Neuron (in vitro differentiated cells): ENCODE data around the gene CD2AP.
"Not testable (repeated sequence)": the region's sequence is repeated elsewhere in the genome, so short reads cannot be mapped to it uniquely, and the experiment has no call there.

Experiments
- H2AFZ ChIP-seq: one replicate; pipeline ENCODE4 v1.6.1; 2013; ENCODE audit warnings: low read depth, mild to moderate bottlenecking, inconsistent platforms, low read length, moderate library complexity
- H3K27me3 ChIP-seq: one replicate; pipeline ENCODE4 v1.6.1; 2013; ENCODE audit warnings: low read length; ENCODE audit not compliant: insufficient read depth
- H3K36me3 ChIP-seq: one replicate; pipeline ENCODE4 v1.6.1; 2013; ENCODE audit warnings: low read length; ENCODE audit not compliant: insufficient read depth
- H3K4me1 ChIP-seq: one replicate; pipeline ENCODE4 v1.6.1; 2013; ENCODE audit warnings: low read length; ENCODE audit not compliant: insufficient read depth
- H3K4me3 ChIP-seq: 2 replicates; pipeline ENCODE4 v1.5.1; 2013; ENCODE audit warnings: mild to moderate bottlenecking, low read length, moderate library complexity
- H3K9me3 ChIP-seq: one replicate; pipeline ENCODE4 v1.6.1; 2013; ENCODE audit warnings: low read length

The CD2AP gene

DNA sequence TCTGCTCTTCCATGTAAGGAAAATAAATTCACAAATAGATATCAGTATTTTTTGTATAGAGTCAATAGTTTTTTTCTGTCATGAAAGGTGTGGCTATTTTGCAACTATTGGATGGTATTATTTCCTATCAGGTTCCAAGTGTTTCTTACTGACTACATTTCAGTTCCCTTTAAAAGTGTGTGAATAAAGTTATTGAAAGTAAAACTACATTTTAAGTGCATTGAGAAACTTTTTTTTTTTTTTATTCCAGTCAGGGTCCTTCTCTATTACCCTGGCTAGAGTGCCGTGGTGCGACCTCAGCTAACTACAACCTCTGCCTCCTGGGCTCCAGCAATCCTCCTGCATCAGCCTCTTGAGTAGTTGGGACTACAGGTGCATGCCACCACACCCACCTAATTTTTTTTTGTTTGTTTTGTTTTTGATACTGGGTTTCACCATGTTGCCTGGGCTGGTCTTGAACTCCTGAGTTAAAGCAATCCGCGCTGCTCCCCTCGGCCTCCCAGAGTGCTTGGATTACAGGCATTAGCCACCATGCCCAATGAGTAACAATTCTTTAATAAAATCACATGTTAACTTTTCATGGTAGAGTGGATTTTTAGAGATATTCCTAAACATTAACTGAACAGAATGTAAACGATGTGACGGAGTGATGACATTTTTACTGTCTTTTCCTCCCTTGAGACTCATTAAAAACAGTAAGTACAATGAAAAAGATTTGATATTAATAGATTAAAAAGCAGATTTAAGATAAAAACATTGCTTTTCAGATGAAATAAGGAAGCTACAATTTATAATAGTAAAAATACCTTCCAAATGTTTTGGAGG lies 151.1 kb downstream of the CD2AP start:
- no peak overlapping the region for H2AFZ ChIP-seq
- no peaks in the 10 kb centered on the region for H3K4me1 ChIP-seq
- no peaks in the 10 kb centered on the region for H3K9me3 ChIP-seq
- no peaks in the 10 kb centered on the region for H3K27me3 ChIP-seq
- H3K36me3 ChIP-seq: no peaks in the 10 kb centered on the region
- H3K4me3 ChIP-seq: no peak overlapping the region

DNA sequence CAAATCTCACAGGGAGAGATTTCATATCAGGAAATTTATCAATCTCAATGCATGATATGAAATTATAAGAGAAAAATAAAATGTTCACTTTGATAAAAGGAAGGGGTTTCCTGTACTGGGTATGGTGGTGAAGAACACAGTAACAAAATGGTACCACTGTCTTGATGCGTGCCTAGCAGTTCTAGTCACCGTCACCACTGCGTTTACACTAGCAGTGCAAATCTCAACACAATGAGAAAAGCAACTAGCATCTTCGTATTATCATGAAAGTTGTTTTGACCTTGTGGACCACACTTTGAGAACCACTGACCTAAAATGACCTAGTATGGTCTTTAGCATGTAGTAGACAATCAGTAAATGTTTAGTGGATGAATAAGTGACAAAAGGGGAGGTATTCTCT lies 152.4 kb downstream of the CD2AP start:
- Histone ChIP-seq H3K9me3 (no peaks in the 10 kb centered on the region), H3K4me3 (no peak overlapping the region), H3K27me3 (no peaks in the 10 kb centered on the region), H3K4me1 (no peaks in the 10 kb centered on the region), H2AFZ (no peak overlapping the region), H3K36me3 (no peaks in the 10 kb centered on the region)

DNA sequence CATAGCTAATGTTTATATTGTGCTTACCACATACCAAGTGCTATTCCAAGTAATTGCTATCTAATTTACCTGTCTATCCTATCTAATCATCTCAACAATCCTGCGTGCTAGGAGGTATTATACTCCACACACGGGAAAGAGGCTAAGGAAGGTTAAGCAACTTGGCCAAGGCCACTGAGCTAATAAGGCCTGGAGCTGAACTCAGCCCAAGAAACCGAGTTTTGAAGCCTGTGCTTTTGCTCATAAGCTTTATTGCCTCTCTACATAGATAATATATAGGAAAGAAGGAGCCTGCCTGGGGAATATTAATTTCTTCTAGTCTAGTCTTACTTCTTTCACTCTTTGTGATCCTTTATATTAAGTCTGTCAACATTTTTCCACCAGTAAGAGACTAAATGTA lies 153.0 kb downstream of the CD2AP start:
- Histone ChIP-seq H3K27me3 (no peaks in the 10 kb centered on the region), H3K36me3 (no peaks in the 10 kb centered on the region), H3K9me3 (no peaks in the 10 kb centered on the region), H3K4me3 (no peak overlapping the region), H2AFZ (no peak overlapping the region), H3K4me1 (no peaks in the 10 kb centered on the region)

GRCh38 chr6:47631269-47631772 lies 153.7 kb downstream of the CD2AP start:
- Histone ChIP-seq H3K4me1 (no peaks in the 10 kb centered on the region), H3K27me3 (no peaks in the 10 kb centered on the region), H3K36me3 (no peaks in the 10 kb centered on the region)

DNA sequence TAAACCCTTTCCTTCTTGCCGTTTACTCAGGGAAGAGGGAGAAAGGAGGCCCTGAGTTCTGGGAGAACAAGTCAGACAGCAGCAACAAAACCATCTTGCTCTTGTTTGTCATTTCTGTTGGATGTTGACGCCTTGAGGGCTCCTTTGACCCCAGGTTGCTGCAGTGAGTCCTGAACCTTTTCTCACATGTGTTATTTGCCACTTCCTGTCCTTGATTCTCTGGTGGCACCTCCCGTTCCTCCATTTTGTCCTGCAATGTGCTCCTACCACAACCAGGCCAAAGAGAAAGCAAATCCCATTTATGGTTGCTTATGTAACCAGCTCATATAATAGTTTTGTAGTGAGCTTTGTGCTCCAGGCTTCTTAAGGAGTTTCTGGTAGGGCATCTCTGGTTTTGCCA lies 154.2 kb downstream of the CD2AP start:
- no peaks in the 10 kb centered on the region for H3K27me3 ChIP-seq
- H2AFZ ChIP-seq: no peak overlapping the region
- H3K4me3 ChIP-seq: no peak overlapping the region
- no peaks in the 10 kb centered on the region for H3K9me3 ChIP-seq
- H3K36me3 ChIP-seq: no peaks in the 10 kb centered on the region
- H3K4me1 ChIP-seq: no peaks in the 10 kb centered on the region

More at GRCh38 chr6:47631269-47631772, 153.7 kb downstream of the CD2AP start:
- Histone ChIP-seq H2AFZ (no peak overlapping the region), H3K4me3 (no peak overlapping the region), H3K9me3 (no peaks in the 10 kb centered on the region)

- Histone ChIP-seq H3K36me3 (no peaks in the 10 kb centered on the region), H3K27me3 (no peaks in the 10 kb centered on the region), H3K9me3 (no peaks in the 10 kb centered on the region), H3K4me1 (no peaks in the 10 kb centered on the region), H2AFZ (no peak overlapping the region), H3K4me3 (no peak overlapping the region)
These were observed 155.6 kb downstream of the CD2AP start for GRCh38 chr6:47633141-47633540.

GRCh38 chr6:47634210-47635047 lies 156.8 kb downstream of the CD2AP start:
- Histone ChIP-seq H3K4me1 (no peaks in the 10 kb centered on the region), H3K27me3 (no peaks in the 10 kb centered on the region), H3K9me3 (no peaks in the 10 kb centered on the region), H3K36me3 (no peaks in the 10 kb centered on the region), H3K4me3 (no peak overlapping the region), H2AFZ (no peak overlapping the region)

DNA sequence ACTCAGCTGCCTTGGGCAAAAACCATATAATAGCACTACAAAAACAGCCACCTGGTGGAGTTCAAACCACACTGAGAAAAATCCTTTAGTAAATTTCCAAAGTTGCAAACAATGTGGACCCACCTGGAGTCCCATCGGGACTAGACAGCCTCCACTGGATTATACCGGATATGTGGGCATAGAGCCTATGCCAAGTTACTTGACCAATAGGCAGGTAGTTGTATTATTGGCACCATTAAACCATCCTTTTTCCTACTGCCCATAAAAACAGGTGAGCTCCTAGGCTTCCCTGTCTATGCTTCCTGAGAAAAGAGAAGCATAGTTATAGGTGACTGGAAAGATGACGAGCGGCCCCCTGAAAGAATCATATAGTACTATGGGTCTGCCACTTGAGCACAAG lies 169.1 kb downstream of the CD2AP start:
- Histone ChIP-seq H2AFZ (no peak overlapping the region), H3K27me3 (no peaks in the 10 kb centered on the region), H3K9me3 (no peaks in the 10 kb centered on the region), H3K4me3 (no peak overlapping the region), H3K36me3 (no peaks in the 10 kb centered on the region), H3K4me1 (no peaks in the 10 kb centered on the region)

- Histone ChIP-seq H3K9me3 (no peaks in the 10 kb centered on the region), H3K4me3 (no peak overlapping the region), H3K36me3 (no peaks in the 10 kb centered on the region), H3K4me1 (no peaks in the 10 kb centered on the region), H2AFZ (no peak overlapping the region), H3K27me3 (no peaks in the 10 kb centered on the region)
These were observed 169.6 kb downstream of the CD2AP start for GRCh38 chr6:47647188-47647587.

- not testable (repeated sequence) for H3K4me3 ChIP-seq, H3K9me3 ChIP-seq, H3K36me3 ChIP-seq, H3K27me3 ChIP-seq, H2AFZ ChIP-seq, H3K4me1 ChIP-seq
These were observed 170.0 kb downstream of the CD2AP start for GRCh38 chr6:47647626-47648025.

DNA sequence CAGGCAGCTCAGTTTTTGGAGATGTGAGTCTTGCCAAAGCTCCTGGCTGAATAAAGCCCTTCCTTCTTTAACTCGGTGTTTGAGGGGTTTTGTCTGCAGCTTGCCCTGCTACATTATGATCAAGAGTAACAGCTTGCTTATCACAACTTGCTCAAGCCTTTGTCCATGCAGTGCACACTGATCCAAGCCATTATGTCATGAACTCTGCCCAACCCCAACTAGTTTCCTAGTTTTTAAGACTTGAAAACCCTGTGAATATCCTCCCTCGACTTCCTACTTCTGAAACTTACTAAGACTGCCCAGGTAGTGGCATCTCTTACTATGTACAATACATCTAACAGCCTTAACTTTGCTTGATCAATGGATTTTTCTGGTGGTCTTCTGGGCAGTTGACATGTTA lies 170.4 kb downstream of the CD2AP start:
- no peaks in the 10 kb centered on the region for H3K27me3 ChIP-seq
- H3K9me3 ChIP-seq: no peaks in the 10 kb centered on the region
- no peaks in the 10 kb centered on the region for H3K4me1 ChIP-seq
- H2AFZ ChIP-seq: no peak overlapping the region
- H3K4me3 ChIP-seq: no peak overlapping the region
- H3K36me3 ChIP-seq: no peaks in the 10 kb centered on the region

GRCh38 chr6:47650553-47651432 lies 173.2 kb downstream of the CD2AP start:
- Histone ChIP-seq H3K4me3 (no peak overlapping the region), H3K27me3 (no peaks in the 10 kb centered on the region), H2AFZ (no peak overlapping the region), H3K9me3 (no peaks in the 10 kb centered on the region), H3K4me1 (no peaks in the 10 kb centered on the region), H3K36me3 (no peaks in the 10 kb centered on the region)
